Suprapubic skin (tissue), 4 donors: ENCODE data around the gene KCTD17.

Experiments used
- EP300 ChIP-seq: sonication (generic); formaldehyde crosslinking; IDR thresholded peaks from one replicate; pipeline ENCODE4 v1.6.1; 2017; ENCODE audit warnings: antibody characterized with exemption
- POLR2A ChIP-seq, 2 donors: fragments of 450-650 bp; IDR thresholded peaks; one replicate each; pipeline ENCODE4 v1.6.1; 2017; ENCODE audit warnings: antibody characterized with exemption in 2 of 2, mild to moderate bottlenecking in 2 of 2, moderate library complexity in 2 of 2
- POLR2AphosphoS5 ChIP-seq, 3 donors: sonication (generic); formaldehyde crosslinking; IDR thresholded peaks; one replicate each; pipeline ENCODE4 v1.6.1; 2017; ENCODE audit warnings: antibody characterized with exemption in 3 of 3
- TF ChIP-seq, protein P1 (sequence below), 2 donors: fragments of 200-600 bp in 1 of 2; fragments of 450-650 bp in 1 of 2; sonication (generic) in 1 of 2; IDR thresholded peaks; one replicate each; pipeline ENCODE4 v1.5.1; 2016 to 2019; ENCODE audit warnings: antibody characterized with exemption in 2 of 2, mild to moderate bottlenecking in 1 of 2, moderate library complexity in 1 of 2

GRCh38 chr22:37052386-37053309 is 1.1 kb downstream of the KCTD17 start:
- TF ChIP-seq, protein P1, sequence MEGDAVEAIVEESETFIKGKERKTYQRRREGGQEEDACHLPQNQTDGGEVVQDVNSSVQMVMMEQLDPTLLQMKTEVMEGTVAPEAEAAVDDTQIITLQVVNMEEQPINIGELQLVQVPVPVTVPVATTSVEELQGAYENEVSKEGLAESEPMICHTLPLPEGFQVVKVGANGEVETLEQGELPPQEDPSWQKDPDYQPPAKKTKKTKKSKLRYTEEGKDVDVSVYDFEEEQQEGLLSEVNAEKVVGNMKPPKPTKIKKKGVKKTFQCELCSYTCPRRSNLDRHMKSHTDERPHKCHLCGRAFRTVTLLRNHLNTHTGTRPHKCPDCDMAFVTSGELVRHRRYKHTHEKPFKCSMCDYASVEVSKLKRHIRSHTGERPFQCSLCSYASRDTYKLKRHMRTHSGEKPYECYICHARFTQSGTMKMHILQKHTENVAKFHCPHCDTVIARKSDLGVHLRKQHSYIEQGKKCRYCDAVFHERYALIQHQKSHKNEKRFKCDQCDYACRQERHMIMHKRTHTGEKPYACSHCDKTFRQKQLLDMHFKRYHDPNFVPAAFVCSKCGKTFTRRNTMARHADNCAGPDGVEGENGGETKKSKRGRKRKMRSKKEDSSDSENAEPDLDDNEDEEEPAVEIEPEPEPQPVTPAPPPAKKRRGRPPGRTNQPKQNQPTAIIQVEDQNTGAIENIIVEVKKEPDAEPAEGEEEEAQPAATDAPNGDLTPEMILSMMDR (IDR thresholded peaks at IDR 0.05): no peak
- no peak for TF ChIP-seq POLR2AphosphoS5 (IDR thresholded peaks at IDR 0.05)
- TF ChIP-seq POLR2A (IDR thresholded peaks at IDR 0.05): no peak
- no peak for TF ChIP-seq EP300
